ENCODE measurements around the gene SPDYA.

SPDYA gene

GRCh38 chr2:28855193-28855592 lies 44.6 kb downstream of the SPDYA start:
- DNase-seq: no peak
- H2BK12ac ChIP-seq (ENCODE audit: low read length): no peak overlapping the region
- no peak overlapping the region for H2BK5ac ChIP-seq (ENCODE audit: low read depth, low read length, poor library complexity)
- H3K18ac ChIP-seq (ENCODE audit: low read length): no peak overlapping the region
- H3K36me3 ChIP-seq (ENCODE audit: control insufficient read depth in 1 of 2, insufficient read depth in 2 of 2, low read length in 2 of 2): peaks cover 0 to 6% of the 10 kb centered on the region in 2 experiments
- no peak overlapping the region for H2BK120ac ChIP-seq (ENCODE audit: insufficient read depth, low read length, poor library complexity)
- H2AFZ ChIP-seq (ENCODE audit: insufficient read depth, low read length, poor library complexity): no peak overlapping the region
- no peak overlapping the region for H3K9ac ChIP-seq (ENCODE audit: low read length)
- no CpG with 5 or more reads among the region's 1 CpG for WGBS (ENCODE audit: extremely low coverage, insufficient coverage, insufficient read length)
- no peak overlapping the region for H3K4me2 ChIP-seq (ENCODE audit: low read length)
- no peak overlapping the region for H4K91ac ChIP-seq (ENCODE audit: low read depth, low read length)
- no peak overlapping the region for H3K4ac ChIP-seq (ENCODE audit: low read depth, low read length)
- H3K79me1 ChIP-seq (ENCODE audit: low read length): no peaks in the 10 kb centered on the region
- no peaks in the 10 kb centered on the region for H3K9me3 ChIP-seq (ENCODE audit: insufficient read depth, low read depth, low read length)
- no peaks in the 10 kb centered on the region for H3K79me2 ChIP-seq (ENCODE audit: control insufficient read depth, insufficient read depth, low read length, poor library complexity)
- H4K12ac ChIP-seq (ENCODE audit: low read depth, low read length): no peak overlapping the region
- H2AK5ac ChIP-seq (ENCODE audit: low read length): no peak overlapping the region
- no peaks in the 10 kb centered on the region for H3K27me3 ChIP-seq (ENCODE audit: insufficient read depth, low read length)
- no peak overlapping the region for H3K14ac ChIP-seq (ENCODE audit: low read length)
- no peak overlapping the region for H3K23ac ChIP-seq (ENCODE audit: low read length)
- H3K4me1 ChIP-seq (ENCODE audit: control insufficient read depth in 1 of 2, insufficient read depth in 2 of 2, low read length in 2 of 2): no peaks in the 10 kb centered on the region
- no peak overlapping the region for H3K27ac ChIP-seq (ENCODE audit: low read depth, low read length)
- no peak overlapping the region for H3K4me3 ChIP-seq (ENCODE audit: low read depth, low read length)
- no peak overlapping the region for H4K8ac ChIP-seq (ENCODE audit: low read depth, low read length)

GRCh38 chr2:28855977-28856376 lies 45.3 kb downstream of the SPDYA start:
- Histone ChIP-seq H3K36me3 (ENCODE audit: control insufficient read depth in 1 of 2, insufficient read depth in 2 of 2, low read length in 2 of 2) (peaks cover 0 to 6% of the 10 kb centered on the region in 2 experiments), H3K27ac (ENCODE audit: low read depth, low read length) (no peak overlapping the region), H3K79me1 (ENCODE audit: low read length) (no peaks in the 10 kb centered on the region), H3K23ac (ENCODE audit: low read length) (no peak overlapping the region), H3K9me3 (ENCODE audit: insufficient read depth, low read depth, low read length) (no peaks in the 10 kb centered on the region), H3K14ac (ENCODE audit: low read length) (no peak overlapping the region), H3K4me1 (ENCODE audit: control insufficient read depth in 1 of 2, insufficient read depth in 2 of 2, low read length in 2 of 2) (no peaks in the 10 kb centered on the region), H3K4me3 (ENCODE audit: low read depth, low read length) (no peak overlapping the region), H2BK5ac (ENCODE audit: low read depth, low read length, poor library complexity) (no peak overlapping the region), H2AK5ac (ENCODE audit: low read length) (no peak overlapping the region), H3K79me2 (ENCODE audit: control insufficient read depth, insufficient read depth, low read length, poor library complexity) (no peaks in the 10 kb centered on the region), H4K8ac (ENCODE audit: low read depth, low read length) (no peak overlapping the region), H3K4ac (ENCODE audit: low read depth, low read length) (no peak overlapping the region), H2BK12ac (ENCODE audit: low read length) (no peak overlapping the region), H2AFZ (ENCODE audit: insufficient read depth, low read length, poor library complexity) (no peak overlapping the region), H4K12ac (ENCODE audit: low read depth, low read length) (no peak overlapping the region), H2BK120ac (ENCODE audit: insufficient read depth, low read length, poor library complexity) (no peak overlapping the region), H4K91ac (ENCODE audit: low read depth, low read length) (no peak overlapping the region), H3K9ac (ENCODE audit: low read length) (no peak overlapping the region), H3K4me2 (ENCODE audit: low read length) (no peak overlapping the region), H3K27me3 (ENCODE audit: insufficient read depth, low read length) (no peaks in the 10 kb centered on the region), H3K18ac (ENCODE audit: low read length) (no peak overlapping the region)
- no peak for DNase-seq

- Histone ChIP-seq H3K18ac (ENCODE audit: low read length) (no peak overlapping the region), H3K4me3 (ENCODE audit: low read depth, low read length) (no peak overlapping the region), H3K79me1 (ENCODE audit: low read length) (no peaks in the 10 kb centered on the region), H2BK12ac (ENCODE audit: low read length) (no peak overlapping the region), H3K27me3 (ENCODE audit: insufficient read depth, low read length) (no peaks in the 10 kb centered on the region), H3K79me2 (ENCODE audit: control insufficient read depth, insufficient read depth, low read length, poor library complexity) (no peaks in the 10 kb centered on the region), H2AFZ (ENCODE audit: insufficient read depth, low read length, poor library complexity) (no peak overlapping the region), H3K9ac (ENCODE audit: low read length) (no peak overlapping the region), H2BK120ac (ENCODE audit: insufficient read depth, low read length, poor library complexity) (no peak overlapping the region), H3K36me3 (ENCODE audit: control insufficient read depth in 1 of 2, insufficient read depth in 2 of 2, low read length in 2 of 2) (peaks cover 0 to 1% of the 10 kb centered on the region in 2 experiments), H3K14ac (ENCODE audit: low read length) (no peak overlapping the region), H4K91ac (ENCODE audit: low read depth, low read length) (no peak overlapping the region), H3K4ac (ENCODE audit: low read depth, low read length) (peak overlapping the region; percentile 44), H3K9me3 (ENCODE audit: insufficient read depth, low read depth, low read length) (no peaks in the 10 kb centered on the region), H4K12ac (ENCODE audit: low read depth, low read length) (no peak overlapping the region), H4K8ac (ENCODE audit: low read depth, low read length) (no peak overlapping the region), H2BK5ac (ENCODE audit: low read depth, low read length, poor library complexity) (no peak overlapping the region), H3K27ac (ENCODE audit: low read depth, low read length) (no peak overlapping the region), H3K4me2 (ENCODE audit: low read length) (no peak overlapping the region), H3K4me1 (ENCODE audit: control insufficient read depth in 1 of 2, insufficient read depth in 2 of 2, low read length in 2 of 2) (peaks cover 0 to 2% of the 10 kb centered on the region in 2 experiments), H2AK5ac (ENCODE audit: low read length) (no peak overlapping the region), H3K23ac (ENCODE audit: low read length) (no peak overlapping the region)
- no peak for DNase-seq
- no CpG with 5 or more reads among the region's 12 CpGs for WGBS (ENCODE audit: extremely low coverage, insufficient coverage, insufficient read length)
These were observed 58.0 kb downstream of the SPDYA start for GRCh38 chr2:28868611-28869010.

GRCh38 chr2:28869494-28870145 lies 59.0 kb downstream of the SPDYA start:
- Histone ChIP-seq H4K12ac (ENCODE audit: low read depth, low read length) (peak overlapping the region; percentile 57), H3K23ac (ENCODE audit: low read length) (no peak overlapping the region), H3K79me2 (ENCODE audit: control insufficient read depth, insufficient read depth, low read length, poor library complexity) (no peaks in the 10 kb centered on the region), H3K9ac (ENCODE audit: low read length) (peak overlapping the region; percentile 88), H3K4me3 (ENCODE audit: low read depth, low read length) (peak overlapping the region; percentile 95), H2AFZ (ENCODE audit: insufficient read depth, low read length, poor library complexity) (peak overlapping the region; percentile 75), H2BK12ac (ENCODE audit: low read length) (no peak overlapping the region), H2BK5ac (ENCODE audit: low read depth, low read length, poor library complexity) (no peak overlapping the region), H3K4me1 (ENCODE audit: control insufficient read depth in 1 of 2, insufficient read depth in 2 of 2, low read length in 2 of 2) (peaks cover 0 to 2% of the 10 kb centered on the region in 2 experiments), H3K4me2 (ENCODE audit: low read length) (peak overlapping the region; percentile 86), H3K27ac (ENCODE audit: low read depth, low read length) (no peak overlapping the region), H3K27me3 (ENCODE audit: insufficient read depth, low read length) (no peaks in the 10 kb centered on the region), H3K14ac (ENCODE audit: low read length) (peak overlapping the region; percentile 33), H3K36me3 (ENCODE audit: control insufficient read depth in 1 of 2, insufficient read depth in 2 of 2, low read length in 2 of 2) (no peaks in the 10 kb centered on the region), H2BK120ac (ENCODE audit: insufficient read depth, low read length, poor library complexity) (no peak overlapping the region), H3K18ac (ENCODE audit: low read length) (peak overlapping the region; percentile 26), H2AK5ac (ENCODE audit: low read length) (no peak overlapping the region), H3K9me3 (ENCODE audit: insufficient read depth, low read depth, low read length) (no peaks in the 10 kb centered on the region), H3K4ac (ENCODE audit: low read depth, low read length) (peak overlapping the region; percentile 37), H4K8ac (ENCODE audit: low read depth, low read length) (peak overlapping the region; percentile 79), H4K91ac (ENCODE audit: low read depth, low read length) (peak overlapping the region; percentile 29), H3K79me1 (ENCODE audit: low read length) (no peaks in the 10 kb centered on the region)
- DNase-seq: peak in 1 of 2 donors; percentile 0
- WGBS (ENCODE audit: extremely low coverage, insufficient coverage, insufficient read length): no CpG with 5 or more reads among the region's 29 CpGs

Measured in trophoblast cell (in vitro differentiated cells and primary cell).